CD14-positive monocyte (primary cell): Measurements from ENCODE around the gene CDH13. TPM values are rescaled to one million over a fixed set of nuclear protein-coding genes. Genes with fewer than 3 reads are reported as not detected.

Experiments
- DNase-seq, 3 donors: peaks; one replicate each; pipeline ENCODE4 v3.0.0-alpha.2; 2011 to 2022
- H2AFZ ChIP-seq: 2 replicates; pipeline ENCODE4 v1.6.0; 2012; ENCODE audit warnings: mild to moderate bottlenecking, low read depth, low read length, inconsistent platforms; ENCODE audit not compliant: insufficient read depth, poor library complexity, severe bottlenecking
- H3K27ac ChIP-seq, 2 donors: 1 replicate in 1 of 2; 2 replicates in 1 of 2; pipeline ENCODE4 v1.5.1; 2012 to 2013; ENCODE audit warnings: low read length in 2 of 2, control low read depth in 1 of 2, inconsistent platforms in 1 of 2, low read depth in 1 of 2, mild to moderate bottlenecking in 1 of 2
- H3K27me3 ChIP-seq, 2 donors: one replicate each; pipeline versions ENCODE4 v1.6.0 to v1.6.1; 2011 to 2013; ENCODE audit warnings: low read length in 2 of 2; ENCODE audit not compliant: control insufficient read depth in 2 of 2, insufficient read depth in 2 of 2
- H3K36me3 ChIP-seq, 2 donors: replicated peaks in 1 of 2; 1 replicate in 1 of 2; 2 replicates in 1 of 2; pipeline versions ENCODE4 v1.5.1 to v1.6.1; 2012 to 2013; ENCODE audit warnings: low read length in 2 of 2, control low read depth in 1 of 2, inconsistent platforms in 1 of 2, mild to moderate bottlenecking in 1 of 2; ENCODE audit not compliant: insufficient read depth in 2 of 2, control insufficient read depth in 1 of 2
- H3K4me1 ChIP-seq, 2 donors: 1 replicate in 1 of 2; 2 replicates in 1 of 2; pipeline versions ENCODE4 v1.5.1 to v1.6.1; 2012 to 2013; ENCODE audit warnings: low read length in 2 of 2, control low read depth in 1 of 2, inconsistent platforms in 1 of 2, mild to moderate bottlenecking in 1 of 2, moderate library complexity in 1 of 2; ENCODE audit not compliant: insufficient read depth in 2 of 2, control insufficient read depth in 1 of 2
- H3K4me2 ChIP-seq: replicated peaks from 2 replicates; pipeline ENCODE3; 2012; ENCODE audit warnings: low read length, moderate library complexity, mild to moderate bottlenecking; ENCODE audit not compliant: poor library complexity, severe bottlenecking; ENCODE audit errors: extremely low read depth
- H3K4me3 ChIP-seq, 3 experiments: fragments of 200-600 bp in 1 of 3; sonication (generic) in 1 of 3; replicated peaks in 1 of 3; 1 replicate in 2 of 3; 2 replicates in 1 of 3; pipeline ENCODE4 v1.5.1; 2011 to 2013; ENCODE audit warnings: low read length in 3 of 3, mild to moderate bottlenecking in 3 of 3, control low read depth in 2 of 3, low read depth in 2 of 3, inconsistent platforms in 1 of 3, moderate library complexity in 1 of 3
- H3K79me2 ChIP-seq: 2 replicates; pipeline ENCODE4 v1.6.0; 2012; ENCODE audit warnings: mild to moderate bottlenecking, control low read depth, inconsistent platforms, low read length, moderate library complexity; ENCODE audit not compliant: insufficient read depth
- H3K9ac ChIP-seq: 2 replicates; pipeline ENCODE4 v1.6.0; 2017; ENCODE audit warnings: low read length, mild to moderate bottlenecking; ENCODE audit not compliant: insufficient read depth, poor library complexity, severe bottlenecking
- H3K9me3 ChIP-seq, 2 donors: replicated peaks in 1 of 2; 1 replicate in 1 of 2; 2 replicates in 1 of 2; pipeline versions ENCODE4 v1.5.1 to v1.6.1; 2012 to 2013; ENCODE audit warnings: low read length in 2 of 2, control low read depth in 1 of 2; ENCODE audit not compliant: control insufficient read depth in 1 of 2, insufficient read depth in 1 of 2
- H4K20me1 ChIP-seq: 2 replicates; pipeline ENCODE4 v1.6.0; 2012; ENCODE audit warnings: mild to moderate bottlenecking, low read length, control low read depth, moderate library complexity; ENCODE audit not compliant: insufficient read depth
- H3K27ac Mint-ChIP-seq, 7 donors: one replicate each; pipeline ENCODE4 v1.8.0; 2020; ENCODE audit warnings: mild to moderate bottlenecking in 7 of 7, mixed read lengths in 7 of 7, moderate library complexity in 6 of 7, inconsistent platforms in 2 of 7
- H3K27me3 Mint-ChIP-seq, 3 donors: one replicate each; pipeline ENCODE4 v1.8.0; 2021 to 2022; ENCODE audit warnings: low read depth in 3 of 3, mild to moderate bottlenecking in 3 of 3, mixed read lengths in 3 of 3, moderate library complexity in 3 of 3, inconsistent platforms in 1 of 3
- H3K36me3 Mint-ChIP-seq, 2 donors: one replicate each; pipeline ENCODE4 v1.8.0; 2020; ENCODE audit warnings: mixed read lengths in 2 of 2, inconsistent platforms in 1 of 2, mild to moderate bottlenecking in 1 of 2
- H3K4me1 Mint-ChIP-seq: one replicate; pipeline ENCODE4 v1.8.0; 2020; ENCODE audit warnings: mild to moderate bottlenecking, mixed read lengths
- H3K4me3 Mint-ChIP-seq, 2 donors: one replicate each; pipeline ENCODE4 v1.8.0; 2020; ENCODE audit warnings: mild to moderate bottlenecking in 2 of 2, mixed read lengths in 2 of 2, moderate library complexity in 1 of 2
- H3K9me3 Mint-ChIP-seq, 7 donors: one replicate each; pipeline ENCODE4 v1.8.0; 2020 to 2022; ENCODE audit warnings: mixed read lengths in 7 of 7, mild to moderate bottlenecking in 6 of 7, moderate library complexity in 6 of 7, inconsistent platforms in 2 of 7
- WGBS: methylation state at CpG from one replicate; pipeline ENCODE4 v1.1.5; 2013; ENCODE audit warnings: missing lambda C conversion rate; ENCODE audit not compliant: insufficient coverage; 5-methylcytosine and 5-hydroxymethylcytosine counted together
- intact Hi-C, 2 donors: fragments of 100-400 bp; cut with micrococcal nuclease; formaldehyde crosslinking; loops; one replicate each; pipeline versions ENCODE4 v1.15.0 to v1.15.1; 2023
- polyA plus RNA-seq, 3 donors: library from polyadenylated mRNA; depleted of rRNA in 1 of 3; unstranded in 2 of 3; stranded (reverse) in 1 of 3; fragments of 300-500 nt in 2 of 3; fragments of >200 nt in 1 of 3; fragmentation: Illumina TruSeq in 2 of 3; gene quantifications; 1 replicate in 2 of 3; 2 replicates in 1 of 3; pipeline ENCODE4 v1.2.3, GENCODE V29; 2012 to 2021
- TF ChIP-seq, protein P1 (sequence below): fragments of 200-600 bp; IDR thresholded peaks from one replicate; pipeline ENCODE4 v1.8.0; 2022; ENCODE audit warnings: antibody characterized with exemption, mild to moderate bottlenecking

CDH13 gene
- polyA plus RNA-seq, 3 donors = 0.13 to 0.19 TPM; not detected in 1

GRCh38 chr16:82874672-82875071 is 247.9 kb downstream of the CDH13 start:
- peaks cover 0 to 5% (median 3%) of the 10 kb centered on the region in 7 donors for H3K9me3 Mint-ChIP-seq
- H3K36me3 Mint-ChIP-seq = no peaks in the 10 kb centered on the region
- 100% methylated on average over 1 of the region's 1 CpG for WGBS

DNA sequence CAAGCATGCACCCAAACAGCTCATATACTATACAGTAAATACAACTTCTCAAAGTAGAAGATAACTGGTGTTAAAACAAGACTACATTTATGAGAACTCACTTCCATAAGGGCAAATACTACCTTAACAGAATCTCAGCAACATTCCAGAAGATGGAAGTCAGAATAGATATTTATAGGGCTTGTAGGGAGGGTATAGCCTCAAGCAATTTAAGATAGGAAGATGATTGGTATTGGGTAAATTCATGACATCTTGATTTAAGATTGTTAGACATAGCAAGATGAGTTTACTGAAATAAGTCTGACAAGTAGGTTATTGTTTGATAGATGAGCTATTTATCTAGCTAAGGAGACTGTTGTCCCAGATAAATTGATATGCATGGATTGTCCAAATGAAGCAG is 250.2 kb downstream of the CDH13 start:
- Mint-ChIP-seq H3K27me3 (peaks cover 0 to 4% (median 0%) of the 10 kb centered on the region in 3 donors), H3K4me1 (no peaks in the 10 kb centered on the region), H3K4me3 (no peak overlapping the region), H3K9me3 (peaks cover 0 to 3% (median 0%) of the 10 kb centered on the region in 7 donors), H3K27ac (no peak overlapping the region), H3K36me3 (no peaks in the 10 kb centered on the region)
- Histone ChIP-seq H2AFZ (no peak overlapping the region), H3K27ac (no peak overlapping the region), H3K27me3 (no peaks in the 10 kb centered on the region), H3K36me3 (no peaks in the 10 kb centered on the region), H4K20me1 (no peaks in the 10 kb centered on the region), H3K79me2 (no peaks in the 10 kb centered on the region), H3K4me1 (no peaks in the 10 kb centered on the region), H3K9me3 (no peaks in the 10 kb centered on the region), H3K4me3 (no peak overlapping the region), H3K9ac (no peak overlapping the region), H3K4me2 (no peak overlapping the region)
- intact Hi-C loops = no loop called here
- TF ChIP-seq, protein P1, sequence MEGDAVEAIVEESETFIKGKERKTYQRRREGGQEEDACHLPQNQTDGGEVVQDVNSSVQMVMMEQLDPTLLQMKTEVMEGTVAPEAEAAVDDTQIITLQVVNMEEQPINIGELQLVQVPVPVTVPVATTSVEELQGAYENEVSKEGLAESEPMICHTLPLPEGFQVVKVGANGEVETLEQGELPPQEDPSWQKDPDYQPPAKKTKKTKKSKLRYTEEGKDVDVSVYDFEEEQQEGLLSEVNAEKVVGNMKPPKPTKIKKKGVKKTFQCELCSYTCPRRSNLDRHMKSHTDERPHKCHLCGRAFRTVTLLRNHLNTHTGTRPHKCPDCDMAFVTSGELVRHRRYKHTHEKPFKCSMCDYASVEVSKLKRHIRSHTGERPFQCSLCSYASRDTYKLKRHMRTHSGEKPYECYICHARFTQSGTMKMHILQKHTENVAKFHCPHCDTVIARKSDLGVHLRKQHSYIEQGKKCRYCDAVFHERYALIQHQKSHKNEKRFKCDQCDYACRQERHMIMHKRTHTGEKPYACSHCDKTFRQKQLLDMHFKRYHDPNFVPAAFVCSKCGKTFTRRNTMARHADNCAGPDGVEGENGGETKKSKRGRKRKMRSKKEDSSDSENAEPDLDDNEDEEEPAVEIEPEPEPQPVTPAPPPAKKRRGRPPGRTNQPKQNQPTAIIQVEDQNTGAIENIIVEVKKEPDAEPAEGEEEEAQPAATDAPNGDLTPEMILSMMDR = no peak
- no peak for DNase-seq

More at GRCh38 chr16:82874672-82875071, 247.9 kb downstream of the CDH13 start:
- H2AFZ ChIP-seq = no peak overlapping the region
- Mint-ChIP-seq H3K4me3 (no peak overlapping the region), H3K4me1 (no peaks in the 10 kb centered on the region), H3K27ac (no peak overlapping the region), H3K27me3 (peaks cover 0 to 4% (median 0%) of the 10 kb centered on the region in 3 donors)
- H3K9ac ChIP-seq = no peak overlapping the region
- no peak overlapping the region for H3K4me3 ChIP-seq
- no peaks in the 10 kb centered on the region for H3K27me3 ChIP-seq
- H3K79me2 ChIP-seq = no peaks in the 10 kb centered on the region
- H3K36me3 ChIP-seq = no peaks in the 10 kb centered on the region
- H3K9me3 ChIP-seq = no peaks in the 10 kb centered on the region
- DNase-seq = no peak
- H3K27ac ChIP-seq = no peak overlapping the region
- H3K4me2 ChIP-seq = no peak overlapping the region
- intact Hi-C loops = no loop called here
- no peaks in the 10 kb centered on the region for H3K4me1 ChIP-seq
- no peaks in the 10 kb centered on the region for H4K20me1 ChIP-seq
- TF ChIP-seq, protein P1 = no peak
